Endothelial cell of umbilical vein (primary cell): Measurements from ENCODE around the gene NXN. TPM values are rescaled to one million over a fixed set of nuclear protein-coding genes. Genes with fewer than 3 reads are reported as not detected.

Source experiments
- BruUV-seq: library from RNA; stranded (reverse); fragments of 400-500 nt; replicated peaks from 2 replicates; lab custom pipeline; 2021; lab: Mats Ljungman, UMichigan
- CTCF ChIA-PET: fragments of 300-600, 350-600 bp; sonication (Branson Sonifier 250); formaldehyde crosslinking; loops from one replicate; lab custom pipeline; 2021; ENCODE audit warnings: antibody characterized with exemption, inconsistent platforms; lab: Charles Lee
- POLR2A ChIA-PET: fragments of 300-600, 350-600 bp; sonication (Branson Sonifier 250); formaldehyde crosslinking; loops from one replicate; lab custom pipeline; 2021; ENCODE audit warnings: antibody characterized with exemption, inconsistent platforms; lab: Charles Lee
- DNase-seq: peaks from one replicate; pipeline ENCODE4 v3.0.0-alpha.2; 2011; ENCODE audit warnings: low read depth, low spot score
- FAIRE-seq: peaks from 2 replicates; lab custom pipeline; 2011; peaks lifted over from hg19 to GRCh38; lab: Jason Lieb, UNC
- H2AFZ ChIP-seq: 2 replicates; pipeline ENCODE4 v1.6.0; 2012; ENCODE audit warnings: low read depth, low read length, control low read depth, inconsistent platforms
- H3K27ac ChIP-seq: 2 replicates; pipeline ENCODE4 v1.5.1; 2011; ENCODE audit warnings: low read depth, mild to moderate bottlenecking, control low read depth, low read length, moderate library complexity; ENCODE audit not compliant: insufficient read depth
- H3K27me3 ChIP-seq, 2 experiments: 2 replicates each; pipeline versions ENCODE4 v1.6.0 to v1.6.1; 2011; ENCODE audit warnings: low read length in 2 of 2, mixed read lengths in 1 of 2; ENCODE audit not compliant: control insufficient read depth in 2 of 2, insufficient read depth in 2 of 2
- H3K36me3 ChIP-seq, 2 experiments: 2 replicates in 1 of 2; 3 replicates in 1 of 2; pipeline ENCODE4 v1.5.1; 2011; ENCODE audit warnings: low read length in 2 of 2, mild to moderate bottlenecking in 1 of 2, moderate library complexity in 1 of 2; ENCODE audit not compliant: control insufficient read depth in 2 of 2, insufficient read depth in 2 of 2; ENCODE audit errors: extremely low read depth in 1 of 2
- H3K4me1 ChIP-seq: 3 replicates; pipeline ENCODE4 v1.5.1; 2011; ENCODE audit warnings: mild to moderate bottlenecking, low read length; ENCODE audit not compliant: control insufficient read depth, insufficient read depth; ENCODE audit errors: extremely low read depth
- H3K4me2 ChIP-seq: 2 replicates; pipeline ENCODE4 v1.6.1; 2011; ENCODE audit warnings: low read length, control low read depth, mixed read lengths; ENCODE audit not compliant: insufficient read depth
- H3K4me3 ChIP-seq, 3 experiments: fragments of 200-600 bp in 1 of 3; sonication (generic), shearing (Covaris generic) in 1 of 3; replicated peaks in 1 of 3; 2 replicates each; pipeline ENCODE4 v1.5.1; 2011 to 2016; ENCODE audit warnings: control low read depth in 3 of 3, low read length in 3 of 3, mild to moderate bottlenecking in 2 of 3, inconsistent platforms in 1 of 3, low read depth in 1 of 3, moderate library complexity in 1 of 3; ENCODE audit not compliant: insufficient read depth in 1 of 3
- H3K79me2 ChIP-seq: 2 replicates; pipeline ENCODE4 v1.6.0; 2012; ENCODE audit warnings: low read length, inconsistent platforms; ENCODE audit not compliant: control insufficient read depth, insufficient read depth
- H3K9ac ChIP-seq: replicated peaks from 2 replicates; pipeline ENCODE3; 2011; ENCODE audit warnings: low read length, control low read depth; ENCODE audit not compliant: insufficient read depth; ENCODE audit errors: extremely low read depth
- H3K9me1 ChIP-seq: replicated peaks from 3 replicates; pipeline ENCODE4 v1.6.0; 2011; ENCODE audit warnings: mild to moderate bottlenecking, low read length; ENCODE audit not compliant: control insufficient read depth, insufficient read depth; ENCODE audit errors: extremely low read depth
- H3K9me3 ChIP-seq: replicated peaks from 2 replicates; pipeline ENCODE4 v1.5.1; 2012; ENCODE audit warnings: low read length, inconsistent platforms; ENCODE audit not compliant: control insufficient read depth, insufficient read depth
- H4K20me1 ChIP-seq: replicated peaks from 2 replicates; pipeline ENCODE3; 2011; ENCODE audit warnings: mild to moderate bottlenecking, low read length; ENCODE audit not compliant: control insufficient read depth, insufficient read depth; ENCODE audit errors: extremely low read depth
- EZH2 ChIP-seq: IDR thresholded peaks from 2 replicates; pipeline ENCODE4 v1.6.1; 2012; ENCODE audit warnings: borderline replicate concordance, low read depth, mild to moderate bottlenecking, moderate library complexity, low read length, inconsistent platforms; ENCODE audit not compliant: severe bottlenecking
- FOS ChIP-seq: IDR thresholded peaks from 2 replicates; pipeline ENCODE4 v1.6.1; 2011; ENCODE audit warnings: mild to moderate bottlenecking, low read length, moderate library complexity, borderline replicate concordance; ENCODE audit not compliant: insufficient read depth
- GATA2 ChIP-seq: IDR thresholded peaks from 2 replicates; pipeline ENCODE4 v1.7.0; 2011; ENCODE audit warnings: low read depth, mild to moderate bottlenecking, moderate library complexity, mixed read lengths, low read length; ENCODE audit not compliant: insufficient read length, insufficient read depth
- JUN ChIP-seq: IDR thresholded peaks from 2 replicates; pipeline ENCODE4 v1.6.1; 2011; ENCODE audit warnings: borderline replicate concordance, low read depth; ENCODE audit not compliant: insufficient read length, insufficient read depth
- MAX ChIP-seq: IDR thresholded peaks from 2 replicates; pipeline ENCODE4 v1.6.1; 2011; ENCODE audit not compliant: insufficient read depth, insufficient read length
- MYC ChIP-seq: IDR thresholded peaks from one replicate; pipeline ENCODE4 v1.6.1; 2011; ENCODE audit warnings: mild to moderate bottlenecking, low read depth, low read length
- POLR2A ChIP-seq: IDR thresholded peaks from 2 replicates; pipeline ENCODE4 v1.6.1; 2012; ENCODE audit warnings: low read depth, mild to moderate bottlenecking, control low read depth, low read length
- POLR2AphosphoS5 ChIP-seq: IDR thresholded peaks from 2 replicates; pipeline ENCODE4 v1.6.1; 2012; ENCODE audit warnings: low read depth, mild to moderate bottlenecking, control low read depth, low read length, moderate library complexity; ENCODE audit not compliant: insufficient read depth
- dilution Hi-C: fragments of 300-500 bp; cut with MboI; formaldehyde crosslinking; loops from one replicate; pipeline ENCODE4 v1.15.0; 2019; ENCODE audit warnings: low sequenced_read_pairs; ENCODE audit not compliant: extremely low pct_ligation_motif_present
- intact Hi-C: fragments of 100-400 bp; cut with micrococcal nuclease; formaldehyde crosslinking; loops from one replicate; pipeline ENCODE4 v1.10.0; 2022
- polyA plus RNA-seq, 4 experiments: library from polyadenylated mRNA; depleted of rRNA in 3 of 4; stranded (reverse) in 3 of 4; unstranded in 1 of 4; fragments of >200 nt; gene quantifications; 2 replicates each; pipeline versions ENCODE4 v1.2.1 to v1.2.3, GENCODE V29; 2011 to 2012; ENCODE audit warnings: missing spikeins in 1 of 4
- total RNA-seq: library from RNA; stranded (reverse); gene quantifications from 2 replicates; pipeline ENCODE4 v1.2.3, GENCODE V29; 2021
- TF ChIP-seq, protein P1 (sequence below), 2 donors: IDR thresholded peaks; 1 replicate in 1 of 2; 2 replicates in 1 of 2; pipeline ENCODE4 v1.5.1; 2011; ENCODE audit warnings: low read length in 2 of 2, mild to moderate bottlenecking in 2 of 2, moderate library complexity in 2 of 2, control low read depth in 1 of 2, inconsistent platforms in 1 of 2, low read depth in 1 of 2; ENCODE audit not compliant: insufficient read depth in 1 of 2; ENCODE audit errors: extremely low read depth in 1 of 2

Gene NXN
- total and polyA plus RNA-seq, 2 donors (not counting 3 experiments of a cell fraction or from before 2014, with no cell fraction given), result 69.5 to 77.3 TPM

DNA sequence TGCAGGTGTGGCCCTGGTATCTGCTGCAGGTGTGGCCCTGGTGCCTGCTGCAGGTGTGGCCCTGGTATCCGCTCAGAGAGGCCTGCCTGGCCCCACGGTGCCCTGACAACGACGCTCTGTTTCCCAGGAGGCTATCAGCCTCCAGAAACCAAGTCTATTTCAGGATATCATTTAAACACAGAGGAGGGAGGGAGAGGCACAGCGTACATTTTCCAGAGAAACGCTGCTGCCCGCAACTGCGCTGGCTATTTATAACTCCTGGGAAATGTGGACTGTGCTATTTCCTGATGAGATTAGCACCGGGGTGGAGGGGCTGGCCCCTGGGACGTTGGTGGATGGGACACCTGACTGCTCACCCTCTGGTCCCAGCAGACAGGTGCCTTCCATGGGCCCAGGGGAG lies 39.9 kb upstream of the NXN start:
- Histone ChIP-seq H3K9ac (no peak overlapping the region), H3K4me1 (no peaks in the 10 kb centered on the region), H3K36me3 (no peaks in the 10 kb centered on the region), H3K4me2 (no peak overlapping the region), H2AFZ (no peak overlapping the region), H3K4me3 (no peak overlapping the region), H3K9me1 (no peaks in the 10 kb centered on the region), H3K79me2 (no peaks in the 10 kb centered on the region), H4K20me1 (no peaks in the 10 kb centered on the region), H3K27me3 (no peaks in the 10 kb centered on the region), H3K27ac (no peak overlapping the region), H3K9me3 (no peaks in the 10 kb centered on the region)
- POLR2A ChIA-PET, result no interaction called here
- FAIRE-seq (no peak), DNase-seq (peak; percentile 17)
- dilution Hi-C loops (no loop called here), intact Hi-C loops (no loop called here)
- no TSS peak for BruUV-seq
- TF ChIP-seq POLR2AphosphoS5, result no peak
- no peak for TF ChIP-seq JUN
- no peak for TF ChIP-seq EZH2
- no peak for TF ChIP-seq MAX
- no peak for TF ChIP-seq POLR2A
- no peak for TF ChIP-seq FOS
- TF ChIP-seq, protein P1, sequence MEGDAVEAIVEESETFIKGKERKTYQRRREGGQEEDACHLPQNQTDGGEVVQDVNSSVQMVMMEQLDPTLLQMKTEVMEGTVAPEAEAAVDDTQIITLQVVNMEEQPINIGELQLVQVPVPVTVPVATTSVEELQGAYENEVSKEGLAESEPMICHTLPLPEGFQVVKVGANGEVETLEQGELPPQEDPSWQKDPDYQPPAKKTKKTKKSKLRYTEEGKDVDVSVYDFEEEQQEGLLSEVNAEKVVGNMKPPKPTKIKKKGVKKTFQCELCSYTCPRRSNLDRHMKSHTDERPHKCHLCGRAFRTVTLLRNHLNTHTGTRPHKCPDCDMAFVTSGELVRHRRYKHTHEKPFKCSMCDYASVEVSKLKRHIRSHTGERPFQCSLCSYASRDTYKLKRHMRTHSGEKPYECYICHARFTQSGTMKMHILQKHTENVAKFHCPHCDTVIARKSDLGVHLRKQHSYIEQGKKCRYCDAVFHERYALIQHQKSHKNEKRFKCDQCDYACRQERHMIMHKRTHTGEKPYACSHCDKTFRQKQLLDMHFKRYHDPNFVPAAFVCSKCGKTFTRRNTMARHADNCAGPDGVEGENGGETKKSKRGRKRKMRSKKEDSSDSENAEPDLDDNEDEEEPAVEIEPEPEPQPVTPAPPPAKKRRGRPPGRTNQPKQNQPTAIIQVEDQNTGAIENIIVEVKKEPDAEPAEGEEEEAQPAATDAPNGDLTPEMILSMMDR (IDR thresholded peaks at IDR 0.05; ENCODE audit: extremely low read depth in 1 of 2, insufficient read depth in 1 of 2, low read depth in 1 of 2, low read length in 2 of 2), result no peak
- no peak for TF ChIP-seq GATA2
- TF ChIP-seq MYC, result no peak
- CTCF ChIA-PET, result interaction anchor here (0.6 to 1.6 kb wide), 5 partner anchors 11 to 39 kb away, joined by 3 to 9 read pairs (median 4); partner anchors contain the start of gene TIMM22
